Keratinocyte (primary cell): ENCODE results near the gene COX4I2.

ENCODE experiments used
- EZH2 ChIP-seq: IDR thresholded peaks from one replicate; pipeline ENCODE4 v1.6.1; 2012; ENCODE audit warnings: inconsistent platforms, mild to moderate bottlenecking, low read length, moderate library complexity
- TF ChIP-seq, protein P1 (sequence below), 3 experiments: IDR thresholded peaks in 1 of 3; conservative IDR thresholded peaks in 1 of 3; optimal IDR thresholded peaks in 1 of 3; 2 replicates in 2 of 3; 3 replicates in 1 of 3; pipeline versions ENCODE3 to v1.5.1; 2011; ENCODE audit warnings: low read length in 3 of 3, mild to moderate bottlenecking in 3 of 3, moderate library complexity in 2 of 3, control low read depth in 1 of 3, inconsistent platforms in 1 of 3; ENCODE audit not compliant: insufficient read depth in 2 of 3; ENCODE audit errors: extremely low read depth in 1 of 3

DNA sequence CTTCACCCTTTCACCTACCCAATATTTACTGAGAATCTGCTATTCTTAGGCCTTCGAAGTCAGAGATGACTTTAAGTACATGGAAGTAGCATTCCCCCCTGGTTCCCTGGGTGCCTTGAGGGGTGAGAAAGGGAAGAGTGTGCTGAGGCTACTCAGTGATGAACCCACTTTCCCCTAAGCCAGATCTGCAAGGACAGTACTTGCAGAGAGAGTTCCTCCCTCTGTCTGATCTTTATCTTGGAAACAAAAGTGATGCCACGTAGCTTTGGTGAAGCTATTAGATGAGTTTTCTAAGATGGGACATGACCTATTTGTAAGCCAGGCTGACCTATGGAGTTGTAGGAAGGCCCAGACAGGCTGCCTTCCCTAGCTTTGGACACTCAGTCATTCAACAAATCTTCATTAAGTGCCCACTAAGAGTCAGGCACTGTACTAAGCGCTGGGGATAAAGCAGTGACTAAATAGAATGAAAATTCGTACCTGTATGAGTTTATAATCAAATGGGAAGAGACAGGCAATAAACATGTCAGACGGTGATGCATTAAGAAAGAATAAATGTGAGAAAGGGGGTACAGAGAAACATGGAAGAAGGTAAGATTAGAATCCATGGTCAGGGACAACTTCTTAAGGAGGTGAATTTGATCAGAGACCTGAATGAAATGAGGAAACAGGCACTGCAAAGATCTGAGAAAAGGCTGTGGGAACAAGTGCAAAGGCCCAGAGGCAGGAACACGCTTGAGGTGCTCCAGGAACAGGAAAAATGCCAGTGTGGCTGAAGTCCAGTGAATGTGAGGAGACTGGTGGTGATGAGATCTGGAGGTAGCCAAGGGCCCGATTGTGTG, 42.8 kb downstream of the COX4I2 start:
- TF ChIP-seq, protein P1, sequence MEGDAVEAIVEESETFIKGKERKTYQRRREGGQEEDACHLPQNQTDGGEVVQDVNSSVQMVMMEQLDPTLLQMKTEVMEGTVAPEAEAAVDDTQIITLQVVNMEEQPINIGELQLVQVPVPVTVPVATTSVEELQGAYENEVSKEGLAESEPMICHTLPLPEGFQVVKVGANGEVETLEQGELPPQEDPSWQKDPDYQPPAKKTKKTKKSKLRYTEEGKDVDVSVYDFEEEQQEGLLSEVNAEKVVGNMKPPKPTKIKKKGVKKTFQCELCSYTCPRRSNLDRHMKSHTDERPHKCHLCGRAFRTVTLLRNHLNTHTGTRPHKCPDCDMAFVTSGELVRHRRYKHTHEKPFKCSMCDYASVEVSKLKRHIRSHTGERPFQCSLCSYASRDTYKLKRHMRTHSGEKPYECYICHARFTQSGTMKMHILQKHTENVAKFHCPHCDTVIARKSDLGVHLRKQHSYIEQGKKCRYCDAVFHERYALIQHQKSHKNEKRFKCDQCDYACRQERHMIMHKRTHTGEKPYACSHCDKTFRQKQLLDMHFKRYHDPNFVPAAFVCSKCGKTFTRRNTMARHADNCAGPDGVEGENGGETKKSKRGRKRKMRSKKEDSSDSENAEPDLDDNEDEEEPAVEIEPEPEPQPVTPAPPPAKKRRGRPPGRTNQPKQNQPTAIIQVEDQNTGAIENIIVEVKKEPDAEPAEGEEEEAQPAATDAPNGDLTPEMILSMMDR (optimal IDR thresholded peaks at IDR 0.05 in 1 of 3, IDR thresholded peaks at IDR 0.05 in 1 of 3, conservative IDR thresholded peaks at IDR 0.05 in 1 of 3; ENCODE audit: extremely low read depth in 1 of 3, insufficient read depth in 2 of 3, low read length in 3 of 3), result no peak
- TF ChIP-seq EZH2, result no peak
